ENCODE results near the gene OR1Q1.

The OR1Q1 gene

DNA sequence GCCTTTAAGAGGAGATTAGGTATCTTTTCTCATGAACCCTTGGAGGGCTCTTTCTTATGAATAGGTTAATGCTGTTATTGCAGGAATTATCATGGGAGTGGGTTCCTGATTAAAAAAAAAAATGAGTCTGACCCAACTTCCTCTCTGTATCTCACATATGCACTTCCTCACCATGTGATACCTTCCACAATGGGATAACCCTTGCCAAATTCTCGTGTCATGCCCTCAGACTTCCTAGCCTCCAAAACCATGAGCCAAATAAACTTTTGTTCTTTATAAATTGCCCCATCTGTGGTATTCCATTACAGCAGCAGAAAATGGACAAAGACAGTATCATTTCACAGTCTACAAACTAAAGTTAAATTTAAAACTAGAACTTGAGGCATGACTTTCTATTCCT lies 41.8 kb downstream of the OR1Q1 start:
- no peaks in the 10 kb centered on the region for H4K20me1 ChIP-seq (ENCODE audit: low read depth, low read length)
- TF ChIP-seq CTCF (IDR thresholded peaks at IDR 0.05; ENCODE audit: insufficient read depth, low read length, poor library complexity, severe bottlenecking) (no peak), EZH2phosphoT487 (conservative IDR thresholded peaks at IDR 0.05; ENCODE audit: low read length) (no peak)
- no peak overlapping the region for H3K4me3 ChIP-seq (ENCODE audit: insufficient read depth, low read length, poor library complexity, severe bottlenecking)
- no peaks in the 10 kb centered on the region for H3K79me2 ChIP-seq (ENCODE audit: insufficient read depth, low read length)
- H3K27ac ChIP-seq (ENCODE audit: low read depth, low read length), result no peak overlapping the region
- H3F3A ChIP-seq (ENCODE audit: insufficient read depth), result no peaks in the 10 kb centered on the region
- H3K4me2 ChIP-seq (ENCODE audit: low read depth, low read length, poor library complexity, severe bottlenecking), result no peak overlapping the region
- no peak overlapping the region for H2AFZ ChIP-seq (ENCODE audit: low read depth, low read length, severe bottlenecking)
- H3K9me3 ChIP-seq (ENCODE audit: insufficient read depth, low read length), result no peaks in the 10 kb centered on the region
- H3K9ac ChIP-seq (ENCODE audit: low read length), result no peak overlapping the region
- no peaks in the 10 kb centered on the region for H3K9me2 ChIP-seq (replicated peaks; ENCODE audit: insufficient read depth, low read length)
- no peaks in the 10 kb centered on the region for H3K27me3 ChIP-seq (ENCODE audit: low read length)
- H3K36me3 ChIP-seq (ENCODE audit: low read length), result no peaks in the 10 kb centered on the region

DNA sequence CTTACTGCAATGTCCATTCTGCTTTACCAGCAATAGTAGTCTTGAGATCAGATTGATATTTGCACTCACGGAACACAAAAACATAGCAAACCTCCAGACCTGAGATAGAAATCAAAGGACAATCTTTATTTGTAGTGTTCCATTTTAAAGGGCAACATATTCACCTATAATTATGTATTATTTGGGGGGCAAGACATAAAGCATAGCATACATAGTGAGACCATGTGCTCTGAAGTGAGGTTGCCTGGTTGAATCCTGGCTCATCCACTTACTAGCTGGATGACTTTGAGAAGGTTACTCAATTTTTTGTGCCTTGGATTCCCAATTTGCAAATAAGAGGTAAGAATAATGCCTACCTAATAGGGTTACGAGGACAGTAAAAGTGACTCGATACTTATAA lies 43.0 kb downstream of the OR1Q1 start, which contains the start of gene OR1B1:
OR1B1 (minus strand) TSS at position 101 of the 400 bp plus-strand sequence.
- no peaks in the 10 kb centered on the region for H3K9me2 ChIP-seq (replicated peaks; ENCODE audit: insufficient read depth, low read length)
- H3K9ac ChIP-seq (ENCODE audit: low read length), result no peak within 1 kb of the TSS
- no peaks in the 10 kb centered on the region for H4K20me1 ChIP-seq (ENCODE audit: low read depth, low read length)
- no peaks in the 10 kb centered on the region for H3K27me3 ChIP-seq (ENCODE audit: low read length)
- H2AFZ ChIP-seq (ENCODE audit: low read depth, low read length, severe bottlenecking), result no peak within 1 kb of the TSS
- H3K4me2 ChIP-seq (ENCODE audit: low read depth, low read length, poor library complexity, severe bottlenecking), result no peak within 1 kb of the TSS
- H3K9me3 ChIP-seq (ENCODE audit: insufficient read depth, low read length), result no peaks in the 10 kb centered on the region
- no peak within 1 kb of the TSS for H3K4me3 ChIP-seq (ENCODE audit: insufficient read depth, low read length, poor library complexity, severe bottlenecking)
- no peaks in the 10 kb centered on the region for H3F3A ChIP-seq (ENCODE audit: insufficient read depth)
- no peak within 1 kb of the TSS for H3K27ac ChIP-seq (ENCODE audit: low read depth, low read length)
- no peaks in the 10 kb centered on the region for H3K36me3 ChIP-seq (ENCODE audit: low read length)
- H3K79me2 ChIP-seq (ENCODE audit: insufficient read depth, low read length), result no peaks in the 10 kb centered on the region
- TF ChIP-seq CTCF (IDR thresholded peaks at IDR 0.05; ENCODE audit: insufficient read depth, low read length, poor library complexity, severe bottlenecking) (no peak), EZH2phosphoT487 (conservative IDR thresholded peaks at IDR 0.05; ENCODE audit: low read length) (no peak)

DNA sequence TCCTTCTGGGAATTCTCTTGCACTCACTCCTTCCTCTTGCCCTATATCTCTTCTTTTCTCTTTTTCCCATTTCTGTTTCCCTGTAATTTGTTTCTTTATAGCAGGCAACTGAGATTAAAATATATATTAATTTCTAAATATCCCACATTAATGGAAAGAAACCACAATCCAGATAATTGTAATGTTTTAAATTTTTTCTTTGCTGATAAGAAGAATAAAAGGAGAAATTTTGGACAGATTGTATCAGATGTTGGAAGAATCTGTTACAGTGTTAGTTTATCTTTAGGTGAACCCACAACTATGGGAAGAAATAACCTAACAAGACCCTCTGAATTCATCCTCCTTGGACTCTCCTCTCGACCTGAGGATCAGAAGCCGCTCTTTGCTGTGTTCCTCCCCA lies 46.9 kb downstream of the OR1Q1 start, which contains the start of gene OR1L1:
OR1L1 (plus strand) TSS at position 301 of the 400 bp plus-strand sequence; CDS start at position 301, 0 bp downstream.
- no peaks in the 10 kb centered on the region for H3K9me3 ChIP-seq (ENCODE audit: insufficient read depth, low read length)

More for the DNA sequence above, 46.9 kb downstream of the OR1Q1 start, which contains the start of gene OR1L1:
- Histone ChIP-seq H2AFZ (ENCODE audit: low read depth, low read length, severe bottlenecking) (no peak within 1 kb of the TSS), H3K79me2 (ENCODE audit: insufficient read depth, low read length) (no peaks in the 10 kb centered on the region), H3K9me2 (replicated peaks; ENCODE audit: insufficient read depth, low read length) (no peaks in the 10 kb centered on the region), H3F3A (ENCODE audit: insufficient read depth) (no peaks in the 10 kb centered on the region), H3K9ac (ENCODE audit: low read length) (no peak within 1 kb of the TSS), H4K20me1 (ENCODE audit: low read depth, low read length) (no peaks in the 10 kb centered on the region), H3K4me2 (ENCODE audit: low read depth, low read length, poor library complexity, severe bottlenecking) (no peak within 1 kb of the TSS), H3K36me3 (ENCODE audit: low read length) (no peaks in the 10 kb centered on the region), H3K27me3 (ENCODE audit: low read length) (no peaks in the 10 kb centered on the region), H3K4me3 (ENCODE audit: insufficient read depth, low read length, poor library complexity, severe bottlenecking) (no peak within 1 kb of the TSS), H3K27ac (ENCODE audit: low read depth, low read length) (no peak within 1 kb of the TSS)
- TF ChIP-seq CTCF (IDR thresholded peaks at IDR 0.05; ENCODE audit: insufficient read depth, low read length, poor library complexity, severe bottlenecking) (no peak), EZH2phosphoT487 (conservative IDR thresholded peaks at IDR 0.05; ENCODE audit: low read length) (no peak)
